ENCODE measurements around the gene KIFC1.

DNA sequence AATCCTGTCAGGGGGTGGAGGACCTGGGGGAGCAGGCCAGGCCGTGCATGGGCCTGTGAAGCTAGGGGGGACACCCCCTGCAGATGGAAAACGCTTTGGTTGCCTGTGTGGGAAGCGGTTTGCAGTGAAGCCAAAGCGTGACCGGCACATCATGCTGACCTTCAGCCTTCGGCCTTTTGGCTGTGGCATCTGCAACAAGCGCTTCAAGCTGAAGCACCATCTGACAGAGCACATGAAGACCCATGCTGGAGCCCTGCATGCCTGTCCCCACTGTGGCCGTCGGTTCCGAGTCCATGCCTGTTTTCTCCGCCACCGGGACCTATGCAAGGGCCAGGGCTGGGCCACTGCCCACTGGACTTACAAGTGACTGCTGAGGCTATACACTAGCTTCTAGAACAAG lies 64.5 kb downstream of the KIFC1 start:
- TF ChIP-seq EP300 (IDR thresholded peaks at IDR 0.05) (no peak), CTCF (IDR thresholded peaks at IDR 0.05) (no peak), POLR2AphosphoS5 (IDR thresholded peaks at IDR 0.05) (no peak), POLR2A (IDR thresholded peaks at IDR 0.05) (no peak)

Measured in suprapubic skin (tissue), 4 donors.